Lower leg skin (tissue), 3 donors: ENCODE data around the gene ST3GAL6.

Experiments used
- CTCF ChIP-seq, 3 donors: fragments of 450-650 bp; IDR thresholded peaks; one replicate each; pipeline ENCODE4 v1.5.1; 2016; ENCODE audit warnings: antibody characterized with exemption in 3 of 3, mild to moderate bottlenecking in 3 of 3, moderate library complexity in 2 of 3
- POLR2A ChIP-seq, 2 donors: fragments of 450-650 bp; IDR thresholded peaks; one replicate each; pipeline ENCODE4 v1.6.1; 2016 to 2017; ENCODE audit warnings: antibody characterized with exemption in 2 of 2, mild to moderate bottlenecking in 1 of 2, moderate library complexity in 1 of 2

GRCh38 chr3:98768961-98769360, 5.8 kb downstream of the ST3GAL6 start:
- TF ChIP-seq CTCF (IDR thresholded peaks at IDR 0.05) (no peak), POLR2A (IDR thresholded peaks at IDR 0.05) (no peak)
